ENCODE results near the gene GPR25.

GPR25 gene

DNA sequence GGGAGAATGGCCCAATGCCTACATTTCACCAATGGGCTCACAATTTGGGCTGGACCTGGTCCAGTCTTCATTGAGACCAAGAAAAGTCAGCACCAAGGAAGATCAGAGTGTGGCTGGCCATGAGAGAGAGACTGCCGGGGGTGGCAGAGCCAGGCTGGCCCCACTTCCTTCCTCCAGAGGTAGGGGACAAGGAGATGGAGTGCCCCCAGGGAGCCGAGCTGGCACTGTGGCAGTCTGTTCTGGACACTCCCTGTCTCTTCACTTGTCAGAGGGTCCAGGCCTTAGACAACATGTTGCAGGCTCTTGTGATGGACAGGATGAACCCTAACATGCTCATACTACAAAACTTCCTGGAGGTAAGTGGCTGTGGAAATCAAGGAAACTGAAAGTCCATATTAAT lies 49.6 kb downstream of the GPR25 start:
- no peak for DNase-seq (ENCODE audit: low spot score)
- in situ Hi-C loops (cut with MboI; ENCODE audit: low sequenced_read_pairs, unreplicated experiment): no loop called here
- TF ChIP-seq, protein P1, sequence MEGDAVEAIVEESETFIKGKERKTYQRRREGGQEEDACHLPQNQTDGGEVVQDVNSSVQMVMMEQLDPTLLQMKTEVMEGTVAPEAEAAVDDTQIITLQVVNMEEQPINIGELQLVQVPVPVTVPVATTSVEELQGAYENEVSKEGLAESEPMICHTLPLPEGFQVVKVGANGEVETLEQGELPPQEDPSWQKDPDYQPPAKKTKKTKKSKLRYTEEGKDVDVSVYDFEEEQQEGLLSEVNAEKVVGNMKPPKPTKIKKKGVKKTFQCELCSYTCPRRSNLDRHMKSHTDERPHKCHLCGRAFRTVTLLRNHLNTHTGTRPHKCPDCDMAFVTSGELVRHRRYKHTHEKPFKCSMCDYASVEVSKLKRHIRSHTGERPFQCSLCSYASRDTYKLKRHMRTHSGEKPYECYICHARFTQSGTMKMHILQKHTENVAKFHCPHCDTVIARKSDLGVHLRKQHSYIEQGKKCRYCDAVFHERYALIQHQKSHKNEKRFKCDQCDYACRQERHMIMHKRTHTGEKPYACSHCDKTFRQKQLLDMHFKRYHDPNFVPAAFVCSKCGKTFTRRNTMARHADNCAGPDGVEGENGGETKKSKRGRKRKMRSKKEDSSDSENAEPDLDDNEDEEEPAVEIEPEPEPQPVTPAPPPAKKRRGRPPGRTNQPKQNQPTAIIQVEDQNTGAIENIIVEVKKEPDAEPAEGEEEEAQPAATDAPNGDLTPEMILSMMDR (IDR thresholded peaks at IDR 0.05; ENCODE audit: borderline replicate concordance, control extremely low read depth, extremely low read depth, insufficient read depth, missing control alignments): no peak

DNA sequence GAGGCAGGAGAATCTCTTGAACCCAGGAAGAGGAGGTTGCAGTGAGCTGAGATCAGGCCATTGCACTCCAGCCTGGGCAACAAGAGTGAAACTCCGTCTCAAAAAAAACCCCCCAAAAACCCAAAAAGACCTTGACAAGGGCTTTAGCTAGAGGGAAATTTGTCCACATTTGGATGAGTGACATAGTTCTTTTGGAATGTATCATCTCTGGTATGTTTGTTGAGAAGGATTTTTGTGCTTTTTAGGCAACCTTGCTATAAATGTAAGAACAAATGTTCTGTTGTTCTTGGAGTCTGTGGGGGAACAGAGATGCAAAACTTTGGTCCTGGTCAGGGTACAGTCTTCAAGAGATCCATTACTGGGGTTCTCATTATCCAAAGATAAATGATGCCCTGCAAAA lies 50.8 kb downstream of the GPR25 start:
- DNase-seq (ENCODE audit: low spot score): no peak
- in situ Hi-C loops (cut with MboI; ENCODE audit: low sequenced_read_pairs, unreplicated experiment): no loop called here
- TF ChIP-seq, protein P1 (IDR thresholded peaks at IDR 0.05; ENCODE audit: borderline replicate concordance, control extremely low read depth, extremely low read depth, insufficient read depth, missing control alignments): no peak

Measured in GM13976 (cell line).